Neural crest cell (in vitro differentiated cells): Measurements from ENCODE around the gene VSX2. TPM values are rescaled to one million over a fixed set of nuclear protein-coding genes. Genes with fewer than 3 reads are reported as not detected.

Experiments used
- DNase-seq: peaks from one replicate; pipeline ENCODE4 v3.0.0; 2021; ENCODE audit warnings: low read depth, mixed read lengths, low spot score
- H3K27ac Mint-ChIP-seq: one replicate; pipeline ENCODE4 v1.8.0; 2021; ENCODE audit warnings: mild to moderate bottlenecking, mixed read lengths; ENCODE audit not compliant: unreplicated experiment
- H3K27me3 Mint-ChIP-seq: 2 replicates; pipeline ENCODE4 v1.8.0; 2021; ENCODE audit warnings: low read depth, mild to moderate bottlenecking, mixed read lengths
- H3K36me3 Mint-ChIP-seq: 2 replicates; pipeline ENCODE4 v1.8.0; 2021; ENCODE audit warnings: low read depth, mild to moderate bottlenecking, mixed read lengths
- H3K4me1 Mint-ChIP-seq: 2 replicates; pipeline ENCODE4 v1.8.0; 2021; ENCODE audit warnings: mixed read lengths
- H3K4me3 Mint-ChIP-seq: one replicate; pipeline ENCODE4 v1.8.0; 2021; ENCODE audit warnings: mild to moderate bottlenecking, mixed read lengths
- H3K9me3 Mint-ChIP-seq: 2 replicates; pipeline ENCODE4 v1.8.0; 2021; ENCODE audit warnings: mixed read lengths
- CTCF ChIP-seq: fragments of 200-600 bp; sonication (generic); conservative IDR thresholded peaks from 2 replicates; pipeline ENCODE4 v1.5.0; 2021; ENCODE audit warnings: antibody characterized with exemption, mild to moderate bottlenecking
- total RNA-seq: library from RNA; stranded (reverse); gene quantifications from 2 replicates; pipeline ENCODE4 v1.2.1, GENCODE V29; 2021

Gene VSX2
- total RNA-seq, 1 donor from 2014 or later, result 0.89 TPM

- Mint-ChIP-seq H3K27ac (no peak overlapping the region), H3K4me1 (peaks cover 11% of the 10 kb centered on the region), H3K4me3 (no peak overlapping the region), H3K36me3 (no peaks in the 10 kb centered on the region), H3K27me3 (no peaks in the 10 kb centered on the region), H3K9me3 (no peaks in the 10 kb centered on the region)
- DNase-seq, result no peak
- no peak for TF ChIP-seq CTCF
Measured at GRCh38 chr14:74271365-74271764, 32.1 kb downstream of the VSX2 start.

- H3K27me3 Mint-ChIP-seq, result no peaks in the 10 kb centered on the region
- TF ChIP-seq CTCF, result no peak
- no peak for DNase-seq
- H3K36me3 Mint-ChIP-seq, result peaks cover 8% of the 10 kb centered on the region
- peaks cover 5% of the 10 kb centered on the region for H3K4me1 Mint-ChIP-seq
- H3K9me3 Mint-ChIP-seq, result peaks cover 2% of the 10 kb centered on the region
- no peak overlapping the region for H3K4me3 Mint-ChIP-seq
- H3K27ac Mint-ChIP-seq, result no peak overlapping the region
Measured at GRCh38 chr14:74275241-74275841, 36.1 kb downstream of the VSX2 start.

GRCh38 chr14:74278080-74278479, 38.8 kb downstream of the VSX2 start:
- DNase-seq, result no peak
- Mint-ChIP-seq H3K4me1 (no peaks in the 10 kb centered on the region), H3K36me3 (peaks cover 20% of the 10 kb centered on the region), H3K4me3 (no peak overlapping the region), H3K27me3 (no peaks in the 10 kb centered on the region), H3K9me3 (peaks cover 4% of the 10 kb centered on the region), H3K27ac (no peak overlapping the region)
- TF ChIP-seq CTCF, result no peak

GRCh38 chr14:74281069-74281468, 41.8 kb downstream of the VSX2 start:
- no peak for DNase-seq
- no peaks in the 10 kb centered on the region for H3K27me3 Mint-ChIP-seq
- peaks cover 4% of the 10 kb centered on the region for H3K9me3 Mint-ChIP-seq
- peaks cover 24% of the 10 kb centered on the region for H3K36me3 Mint-ChIP-seq
- H3K4me1 Mint-ChIP-seq, result no peaks in the 10 kb centered on the region
- no peak overlapping the region for H3K27ac Mint-ChIP-seq
- no peak for TF ChIP-seq CTCF
- H3K4me3 Mint-ChIP-seq, result no peak overlapping the region

- Mint-ChIP-seq H3K4me1 (no peaks in the 10 kb centered on the region), H3K27me3 (no peaks in the 10 kb centered on the region), H3K36me3 (peaks cover 16% of the 10 kb centered on the region), H3K9me3 (no peaks in the 10 kb centered on the region), H3K27ac (peak overlapping the region; percentile 70), H3K4me3 (no peak overlapping the region)
- no peak for DNase-seq
- TF ChIP-seq CTCF, result no peak
Measured at GRCh38 chr14:74286736-74287135, 47.5 kb downstream of the VSX2 start.
